Fibroblast of villous mesenchyme (primary cell): ENCODE measurements around the gene TMEM26. TPM values are rescaled to one million over a fixed set of nuclear protein-coding genes. Genes with fewer than 3 reads are reported as not detected.

Experiments used
- DNase-seq: peaks from one replicate; pipeline ENCODE4 v3.0.0-alpha.2; 2010; ENCODE audit warnings: low read depth
- H3K4me3 ChIP-seq: 2 replicates; pipeline ENCODE4 v1.5.1; 2011; ENCODE audit warnings: low read depth, mild to moderate bottlenecking, low read length
- total RNA-seq: library from RNA; depleted of rRNA; stranded (reverse); fragments of >200 nt; gene quantifications from 2 replicates; pipeline ENCODE4 v1.2.3, GENCODE V29; 2012
- TF ChIP-seq, protein P1 (sequence below): IDR thresholded peaks from 2 replicates; pipeline ENCODE4 v1.5.1; 2012; ENCODE audit warnings: low read depth, mild to moderate bottlenecking, low read length; ENCODE audit not compliant: insufficient read depth

The TMEM26 gene
- total RNA-seq, 1 donor = 5.6 TPM

DNA sequence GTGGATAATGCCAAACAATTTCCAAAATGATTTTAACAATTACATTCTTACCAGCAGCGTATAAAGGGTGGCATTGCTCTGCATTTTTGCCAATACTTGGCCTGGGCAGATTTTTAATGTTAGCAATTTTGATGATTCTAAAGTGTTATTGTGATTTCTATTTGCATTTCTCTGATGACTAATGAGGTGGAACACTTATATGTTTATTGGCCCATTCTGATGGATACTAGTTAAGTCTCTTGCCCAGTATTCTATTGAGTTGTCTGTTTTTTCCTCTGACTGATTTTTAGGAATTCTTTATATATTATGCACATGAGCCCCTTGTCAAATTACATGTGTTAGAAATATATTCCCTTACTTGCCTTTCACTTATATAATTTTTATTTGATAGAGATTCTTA is 86.8 kb downstream of the TMEM26 start:
- DNase-seq = no peak
- TF ChIP-seq, protein P1, sequence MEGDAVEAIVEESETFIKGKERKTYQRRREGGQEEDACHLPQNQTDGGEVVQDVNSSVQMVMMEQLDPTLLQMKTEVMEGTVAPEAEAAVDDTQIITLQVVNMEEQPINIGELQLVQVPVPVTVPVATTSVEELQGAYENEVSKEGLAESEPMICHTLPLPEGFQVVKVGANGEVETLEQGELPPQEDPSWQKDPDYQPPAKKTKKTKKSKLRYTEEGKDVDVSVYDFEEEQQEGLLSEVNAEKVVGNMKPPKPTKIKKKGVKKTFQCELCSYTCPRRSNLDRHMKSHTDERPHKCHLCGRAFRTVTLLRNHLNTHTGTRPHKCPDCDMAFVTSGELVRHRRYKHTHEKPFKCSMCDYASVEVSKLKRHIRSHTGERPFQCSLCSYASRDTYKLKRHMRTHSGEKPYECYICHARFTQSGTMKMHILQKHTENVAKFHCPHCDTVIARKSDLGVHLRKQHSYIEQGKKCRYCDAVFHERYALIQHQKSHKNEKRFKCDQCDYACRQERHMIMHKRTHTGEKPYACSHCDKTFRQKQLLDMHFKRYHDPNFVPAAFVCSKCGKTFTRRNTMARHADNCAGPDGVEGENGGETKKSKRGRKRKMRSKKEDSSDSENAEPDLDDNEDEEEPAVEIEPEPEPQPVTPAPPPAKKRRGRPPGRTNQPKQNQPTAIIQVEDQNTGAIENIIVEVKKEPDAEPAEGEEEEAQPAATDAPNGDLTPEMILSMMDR = no peak
- no peak overlapping the region for H3K4me3 ChIP-seq

DNA sequence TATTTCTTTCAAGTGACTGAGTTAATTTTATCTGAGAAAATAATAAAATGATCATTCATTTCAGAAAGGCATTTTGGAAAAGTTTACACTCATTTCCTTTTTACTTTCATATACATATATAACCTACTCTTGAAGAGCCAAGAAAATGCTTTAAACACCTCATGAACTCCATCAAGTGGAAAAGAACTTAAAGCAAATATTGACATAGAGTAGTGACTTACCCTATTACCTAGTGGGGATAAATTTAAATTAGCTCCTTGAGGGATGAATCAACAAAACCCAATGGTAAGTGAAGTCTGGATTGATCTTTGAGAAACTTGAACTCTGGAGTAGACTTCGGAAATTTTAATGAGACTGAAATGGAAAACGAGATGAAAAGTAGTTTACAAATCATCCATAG is 88.6 kb downstream of the TMEM26 start:
- DNase-seq = no peak
- TF ChIP-seq, protein P1 = no peak
- no peak overlapping the region for H3K4me3 ChIP-seq

GRCh38 chr10:61363006-61363405 is 90.2 kb downstream of the TMEM26 start:
- no peak overlapping the region for H3K4me3 ChIP-seq
- DNase-seq = no peak
- TF ChIP-seq, protein P1 = no peak

DNA sequence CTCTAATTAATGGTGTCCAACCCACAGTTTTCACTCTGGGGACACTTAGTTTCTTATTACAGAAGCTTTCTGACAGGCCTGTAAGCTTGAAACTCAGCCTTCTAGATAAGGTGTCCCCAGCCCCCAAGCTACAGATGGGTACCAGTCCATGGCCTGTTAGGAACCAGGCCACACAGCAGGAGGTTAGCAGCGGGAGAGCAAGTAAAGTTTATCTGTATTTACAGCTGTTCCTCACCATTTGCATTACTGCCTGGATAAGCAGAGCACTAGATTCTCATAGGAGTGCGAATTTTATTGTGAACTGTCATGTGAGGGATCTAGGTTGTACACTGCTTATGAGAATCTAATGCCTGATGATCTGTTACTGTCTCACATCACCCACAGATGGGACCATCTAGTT is 93.7 kb downstream of the TMEM26 start:
- no peak for DNase-seq
- TF ChIP-seq, protein P1 = no peak

GRCh38 chr10:61357687-61358086 is 95.5 kb downstream of the TMEM26 start:
- no peak overlapping the region for H3K4me3 ChIP-seq
- no peak for DNase-seq
- TF ChIP-seq, protein P1 = no peak

More for the DNA sequence above, 93.7 kb downstream of the TMEM26 start:
- no peak overlapping the region for H3K4me3 ChIP-seq

Other genes with a start within 250 kb of the TMEM26 start
- 0.43 and 3.2 TPM in 2 replicates for gene CABCOCO1, start 209.5 kb upstream of the TMEM26 start, total RNA-seq